Measurements from ENCODE around the gene ZNF366. TPM values are rescaled to one million over a fixed set of nuclear protein-coding genes. Genes with fewer than 3 reads are reported as not detected.

Gene ZNF366
- total RNA-seq, 4 donors from 2014 or later = 0.38 to 3.8 (median 2.1) TPM

DNA sequence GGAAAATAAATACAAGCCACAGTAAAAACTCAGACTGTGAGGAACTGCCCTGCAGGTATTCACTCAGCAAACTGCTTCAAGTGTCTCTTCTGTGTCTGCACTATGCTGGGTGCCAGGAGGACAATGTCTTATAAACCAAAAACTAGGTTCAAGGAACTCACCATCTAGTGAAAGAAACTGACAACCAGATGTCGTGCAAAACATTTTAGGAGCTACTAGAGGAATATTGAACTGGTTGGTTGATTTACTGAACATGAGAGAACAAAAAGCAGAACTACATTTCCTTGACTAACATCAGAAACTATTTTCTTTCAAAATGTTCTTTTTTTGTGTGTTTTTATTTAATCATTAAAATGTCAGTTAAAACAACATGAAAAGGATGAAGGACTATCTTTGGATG, 35.2 kb downstream of the ZNF366 start:
- Histone ChIP-seq H3K27ac (no peak overlapping the region), H3K4me3 (no peak overlapping the region), H3K9me3 (no peaks in the 10 kb centered on the region), H3K4me1 (peaks cover 11% of the 10 kb centered on the region), H3K36me3 (no peaks in the 10 kb centered on the region), H3K27me3 (no peaks in the 10 kb centered on the region)
- DNase-seq (ENCODE audit: low spot score in 2 of 2) = no peak
- WGBS = 78% methylated on average over 1 of the region's 1 CpG
- no peak for TF ChIP-seq POLR2A (IDR thresholded peaks at IDR 0.05)
- no peak for TF ChIP-seq EP300 (IDR thresholded peaks at IDR 0.05)
- no peak for TF ChIP-seq POLR2AphosphoS5 (IDR thresholded peaks at IDR 0.05)
- TF ChIP-seq, protein P1, sequence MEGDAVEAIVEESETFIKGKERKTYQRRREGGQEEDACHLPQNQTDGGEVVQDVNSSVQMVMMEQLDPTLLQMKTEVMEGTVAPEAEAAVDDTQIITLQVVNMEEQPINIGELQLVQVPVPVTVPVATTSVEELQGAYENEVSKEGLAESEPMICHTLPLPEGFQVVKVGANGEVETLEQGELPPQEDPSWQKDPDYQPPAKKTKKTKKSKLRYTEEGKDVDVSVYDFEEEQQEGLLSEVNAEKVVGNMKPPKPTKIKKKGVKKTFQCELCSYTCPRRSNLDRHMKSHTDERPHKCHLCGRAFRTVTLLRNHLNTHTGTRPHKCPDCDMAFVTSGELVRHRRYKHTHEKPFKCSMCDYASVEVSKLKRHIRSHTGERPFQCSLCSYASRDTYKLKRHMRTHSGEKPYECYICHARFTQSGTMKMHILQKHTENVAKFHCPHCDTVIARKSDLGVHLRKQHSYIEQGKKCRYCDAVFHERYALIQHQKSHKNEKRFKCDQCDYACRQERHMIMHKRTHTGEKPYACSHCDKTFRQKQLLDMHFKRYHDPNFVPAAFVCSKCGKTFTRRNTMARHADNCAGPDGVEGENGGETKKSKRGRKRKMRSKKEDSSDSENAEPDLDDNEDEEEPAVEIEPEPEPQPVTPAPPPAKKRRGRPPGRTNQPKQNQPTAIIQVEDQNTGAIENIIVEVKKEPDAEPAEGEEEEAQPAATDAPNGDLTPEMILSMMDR (IDR thresholded peaks at IDR 0.05) = no peak

DNA sequence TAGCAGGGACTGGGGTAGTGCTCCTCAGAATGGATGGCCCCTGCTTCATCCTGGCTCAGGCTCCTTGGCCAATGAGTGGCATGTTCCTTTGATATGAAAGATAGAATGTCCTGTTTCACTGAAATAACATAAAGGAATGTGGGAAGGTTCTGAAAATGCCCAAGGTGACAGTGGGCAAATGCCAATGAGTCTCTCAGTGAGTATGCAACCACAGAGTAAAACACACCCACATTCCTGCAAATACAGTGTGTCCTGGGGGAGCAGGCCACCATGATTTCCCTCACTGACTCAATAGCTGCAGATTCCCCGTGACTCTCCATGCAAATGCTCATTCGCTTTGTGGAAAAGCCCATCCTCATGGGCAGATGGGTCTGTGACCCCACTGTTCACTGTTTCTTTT, 36.4 kb downstream of the ZNF366 start:
- H3K27ac ChIP-seq = no peak overlapping the region
- peaks cover 13% of the 10 kb centered on the region for H3K4me1 ChIP-seq
- H3K27me3 ChIP-seq = no peaks in the 10 kb centered on the region
- no peak for DNase-seq (ENCODE audit: low spot score in 2 of 2)
- WGBS = 94% methylated on average over 2 of the region's 2 CpGs
- H3K36me3 ChIP-seq = no peaks in the 10 kb centered on the region
- no peak overlapping the region for H3K4me3 ChIP-seq
- H3K9me3 ChIP-seq = no peaks in the 10 kb centered on the region
- no peak for TF ChIP-seq POLR2A (IDR thresholded peaks at IDR 0.05)
- TF ChIP-seq, protein P1 (IDR thresholded peaks at IDR 0.05) = no peak
- TF ChIP-seq EP300 (IDR thresholded peaks at IDR 0.05) = no peak
- TF ChIP-seq POLR2AphosphoS5 (IDR thresholded peaks at IDR 0.05) = no peak

DNA sequence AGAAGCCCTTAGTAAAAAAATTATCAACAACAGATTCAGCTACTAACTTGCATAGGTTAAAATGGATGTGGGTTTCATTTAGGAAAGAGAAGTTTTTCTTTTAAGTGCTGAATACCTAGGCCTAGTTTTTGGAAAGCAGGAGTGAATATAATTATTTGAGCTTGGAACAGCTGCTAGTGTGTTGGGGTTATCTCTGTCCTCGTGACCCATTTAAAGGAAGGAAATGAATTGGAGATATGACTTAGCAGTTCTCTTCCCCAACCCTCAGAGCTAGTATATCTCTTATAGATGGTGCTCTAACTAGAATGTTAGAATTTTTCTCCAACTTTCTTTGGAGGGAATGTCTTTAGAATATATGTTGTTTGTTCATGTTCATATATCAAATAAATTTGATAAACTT, 38.6 kb downstream of the ZNF366 start:
- 28% methylated on average over 1 of the region's 1 CpG for WGBS
- H3K4me3 ChIP-seq = no peak overlapping the region
- H3K4me1 ChIP-seq = peaks cover 33% of the 10 kb centered on the region
- H3K9me3 ChIP-seq = no peaks in the 10 kb centered on the region
- H3K27ac ChIP-seq = no peak overlapping the region
- no peak for DNase-seq (ENCODE audit: low spot score in 2 of 2)
- TF ChIP-seq, protein P1 (IDR thresholded peaks at IDR 0.05) = no peak
- TF ChIP-seq POLR2AphosphoS5 (IDR thresholded peaks at IDR 0.05) = no peak
- H3K36me3 ChIP-seq = no peaks in the 10 kb centered on the region
- no peaks in the 10 kb centered on the region for H3K27me3 ChIP-seq

DNA sequence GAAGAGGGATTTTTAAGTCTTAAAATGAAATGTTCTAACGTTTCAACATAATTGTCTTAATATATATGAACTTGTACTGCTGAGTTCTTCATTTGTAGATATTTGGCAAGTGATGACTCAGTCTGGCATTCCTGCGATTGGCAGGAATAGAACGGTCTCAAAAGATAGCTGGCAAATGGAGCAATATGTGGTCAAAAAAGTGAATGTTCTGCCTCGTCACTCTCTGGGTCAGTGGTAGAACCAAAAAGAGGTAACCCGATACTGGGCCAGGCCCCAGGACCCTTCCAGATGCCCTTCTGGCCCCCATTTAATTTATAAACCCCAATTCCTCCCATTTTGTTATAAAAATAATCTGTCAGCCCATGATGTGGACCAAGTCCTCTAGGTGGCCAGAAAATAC, 39.2 kb downstream of the ZNF366 start:
- H3K36me3 ChIP-seq = no peaks in the 10 kb centered on the region
- no peak overlapping the region for H3K27ac ChIP-seq
- H3K27me3 ChIP-seq = no peaks in the 10 kb centered on the region
- 50% methylated on average over 5 of the region's 5 CpGs for WGBS
- no peaks in the 10 kb centered on the region for H3K9me3 ChIP-seq
- H3K4me1 ChIP-seq = peaks cover 37% of the 10 kb centered on the region
- H3K4me3 ChIP-seq = no peak overlapping the region
- TF ChIP-seq EP300 (IDR thresholded peaks at IDR 0.05) (no peak), POLR2AphosphoS5 (IDR thresholded peaks at IDR 0.05) (no peak), POLR2A (IDR thresholded peaks at IDR 0.05) (no peak)
- TF ChIP-seq, protein P1 (IDR thresholded peaks at IDR 0.05) = no peak
- DNase-seq (ENCODE audit: low spot score in 2 of 2) = no peak

DNA sequence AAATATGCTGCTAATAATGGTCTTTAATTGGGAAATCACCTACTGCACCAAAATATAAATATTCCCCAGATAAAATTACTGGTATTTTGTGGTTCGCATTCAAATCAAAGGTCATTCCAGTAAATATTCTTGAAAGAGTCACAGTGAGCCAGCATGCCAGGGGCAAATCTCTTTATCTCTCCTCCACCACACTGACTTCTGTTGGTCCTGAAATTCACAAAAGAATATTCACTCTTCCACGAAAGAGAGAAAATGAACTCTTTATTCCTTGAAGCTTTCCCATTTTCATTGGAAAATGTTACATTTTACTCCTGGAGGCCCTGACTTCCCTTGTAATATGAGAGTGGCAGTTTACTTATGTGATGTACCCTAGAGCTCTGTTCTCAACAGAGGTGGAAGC, 39.7 kb downstream of the ZNF366 start:
- H3K27ac ChIP-seq = no peak overlapping the region
- WGBS = 75% methylated on average over 2 of the region's 2 CpGs

More for the DNA sequence above, 39.7 kb downstream of the ZNF366 start:
- Histone ChIP-seq H3K36me3 (no peaks in the 10 kb centered on the region), H3K4me1 (peaks cover 37% of the 10 kb centered on the region), H3K27me3 (no peaks in the 10 kb centered on the region), H3K9me3 (no peaks in the 10 kb centered on the region), H3K4me3 (no peak overlapping the region)
- TF ChIP-seq EP300 (IDR thresholded peaks at IDR 0.05) = no peak
- TF ChIP-seq, protein P1 (IDR thresholded peaks at IDR 0.05) = no peak
- TF ChIP-seq POLR2A (IDR thresholded peaks at IDR 0.05) = no peak
- no peak for TF ChIP-seq POLR2AphosphoS5 (IDR thresholded peaks at IDR 0.05)
- no peak for DNase-seq (ENCODE audit: low spot score in 2 of 2)

Measured in suprapubic skin (tissue), 4 donors.